GM12875 (cell line): ENCODE data around the gene TMCC1.

ENCODE experiments used
- H3K4me3 ChIP-seq: one replicate; pipeline ENCODE4 v1.5.1; 2011; ENCODE audit warnings: low read depth, low read length, control low read depth
- CTCF ChIP-seq: IDR thresholded peaks from 2 replicates; pipeline ENCODE4 v1.5.1; 2011; ENCODE audit warnings: low read depth, mild to moderate bottlenecking, control low read depth, inconsistent platforms, low read length, moderate library complexity, borderline replicate concordance; ENCODE audit not compliant: insufficient read depth

TMCC1 gene

GRCh38 chr3:129632556-129632955 lies 261.0 kb downstream of the TMCC1 start:
- no peak overlapping the region for H3K4me3 ChIP-seq
- no peak for TF ChIP-seq CTCF

- no peak overlapping the region for H3K4me3 ChIP-seq
- TF ChIP-seq CTCF: no peak
These were observed 261.5 kb downstream of the TMCC1 start for GRCh38 chr3:129632056-129632455.

- TF ChIP-seq CTCF: no peak
- H3K4me3 ChIP-seq: no peak overlapping the region
These were observed 264.5 kb downstream of the TMCC1 start for GRCh38 chr3:129629011-129629410.

GRCh38 chr3:129628169-129628522 lies 265.4 kb downstream of the TMCC1 start:
- no peak overlapping the region for H3K4me3 ChIP-seq
- TF ChIP-seq CTCF: no peak

GRCh38 chr3:129627350-129628168 lies 266.0 kb downstream of the TMCC1 start:
- peak overlapping the region; percentile 87 for H3K4me3 ChIP-seq
- TF ChIP-seq CTCF: peak; percentile 88

- peak overlapping the region; percentile 87 for H3K4me3 ChIP-seq
- TF ChIP-seq CTCF: 0 out of 2 replicates have a peak, but pooled peaks have one; percentile 13
These were observed 266.7 kb downstream of the TMCC1 start for GRCh38 chr3:129626744-129627349.

- no peak overlapping the region for H3K4me3 ChIP-seq
- no peak for TF ChIP-seq CTCF
These were observed 268.2 kb downstream of the TMCC1 start for GRCh38 chr3:129625072-129625874.
